Endothelial cell (in vitro differentiated cells): ENCODE measurements around the gene KCNJ14. TPM values are rescaled to one million over a fixed set of nuclear protein-coding genes. Genes with fewer than 3 reads are reported as not detected.

Experiments
- DNase-seq: peaks from one replicate; pipeline ENCODE4 v3.0.0; 2021; ENCODE audit warnings: low spot score
- H3K27ac Mint-ChIP-seq: one replicate; pipeline ENCODE4 v1.8.0; 2021; ENCODE audit warnings: mixed read lengths, inconsistent platforms; ENCODE audit not compliant: unreplicated experiment
- H3K27me3 Mint-ChIP-seq: one replicate; pipeline ENCODE4 v1.8.0; 2021; ENCODE audit warnings: mild to moderate bottlenecking, moderate library complexity, mixed read lengths, inconsistent platforms; ENCODE audit not compliant: unreplicated experiment
- H3K36me3 Mint-ChIP-seq: one replicate; pipeline ENCODE4 v1.8.0; 2021; ENCODE audit warnings: mild to moderate bottlenecking, low read depth, mixed read lengths, inconsistent platforms; ENCODE audit not compliant: unreplicated experiment
- H3K4me1 Mint-ChIP-seq: one replicate; pipeline ENCODE4 v1.8.0; 2021; ENCODE audit warnings: mild to moderate bottlenecking, mixed read lengths, inconsistent platforms; ENCODE audit not compliant: unreplicated experiment
- H3K4me3 Mint-ChIP-seq: one replicate; pipeline ENCODE4 v1.8.0; 2021; ENCODE audit warnings: mild to moderate bottlenecking, mixed read lengths, inconsistent platforms; ENCODE audit not compliant: unreplicated experiment
- H3K9me3 Mint-ChIP-seq: one replicate; pipeline ENCODE4 v1.8.0; 2021; ENCODE audit warnings: mixed read lengths, inconsistent platforms; ENCODE audit not compliant: unreplicated experiment
- total RNA-seq: library from RNA; stranded (reverse); fragmentation: NEBNext Ultra II Directional; extraction: Animal tissue kit (Norgen Biotek cat#: 25700); gene quantifications from one replicate; pipeline ENCODE4 v1.2.1, GENCODE V29; 2021; ENCODE audit not compliant: unreplicated experiment
- TF ChIP-seq, protein P1 (sequence below): fragments of 200-600 bp; sonication (generic); IDR thresholded peaks from one replicate; pipeline ENCODE4 v1.5.0; 2021; ENCODE audit warnings: antibody characterized with exemption; ENCODE audit not compliant: unreplicated experiment

Gene KCNJ14
- total RNA-seq, 1 donor from 2014 or later, result 0.95 TPM

DNA sequence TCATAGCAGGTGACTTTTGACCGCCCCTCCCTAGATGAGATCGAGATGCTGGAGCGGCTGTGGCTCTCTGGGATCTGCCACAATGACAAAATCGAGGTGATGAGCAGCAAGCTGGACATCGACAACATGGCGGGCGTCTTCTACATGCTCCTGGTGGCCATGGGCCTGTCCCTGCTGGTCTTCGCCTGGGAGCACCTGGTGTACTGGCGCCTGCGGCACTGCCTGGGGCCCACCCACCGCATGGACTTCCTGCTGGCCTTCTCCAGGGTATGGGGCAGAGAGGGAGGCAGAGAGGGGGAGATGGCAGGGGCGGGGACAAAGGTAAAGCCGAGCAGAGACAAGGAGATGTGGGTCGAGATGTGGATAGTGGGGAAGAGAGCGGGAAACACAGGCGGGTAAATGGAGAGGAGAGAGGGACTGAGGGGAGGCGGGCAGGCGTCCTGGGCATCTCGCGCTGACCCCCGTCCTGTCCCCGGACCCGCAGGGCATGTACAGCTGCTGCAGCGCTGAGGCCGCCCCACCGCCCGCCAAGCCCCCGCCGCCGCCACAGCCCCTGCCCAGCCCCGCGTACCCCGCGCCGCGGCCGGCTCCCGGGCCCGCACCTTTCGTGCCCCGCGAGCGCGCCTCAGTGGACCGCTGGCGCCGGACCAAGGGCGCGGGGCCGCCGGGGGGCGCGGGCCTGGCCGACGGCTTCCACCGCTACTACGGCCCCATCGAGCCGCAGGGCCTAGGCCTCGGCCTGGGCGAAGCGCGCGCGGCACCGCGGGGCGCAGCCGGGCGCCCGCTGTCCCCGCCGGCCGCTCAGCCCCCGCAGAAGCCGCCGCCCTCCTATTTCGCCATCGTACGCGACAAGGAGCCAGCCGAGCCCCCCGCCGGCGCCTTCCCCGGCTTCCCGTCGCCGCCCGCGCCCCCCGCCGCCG, 13.0 kb upstream of the KCNJ14 start:
- no peak overlapping the region for H3K4me3 Mint-ChIP-seq
- TF ChIP-seq, protein P1, sequence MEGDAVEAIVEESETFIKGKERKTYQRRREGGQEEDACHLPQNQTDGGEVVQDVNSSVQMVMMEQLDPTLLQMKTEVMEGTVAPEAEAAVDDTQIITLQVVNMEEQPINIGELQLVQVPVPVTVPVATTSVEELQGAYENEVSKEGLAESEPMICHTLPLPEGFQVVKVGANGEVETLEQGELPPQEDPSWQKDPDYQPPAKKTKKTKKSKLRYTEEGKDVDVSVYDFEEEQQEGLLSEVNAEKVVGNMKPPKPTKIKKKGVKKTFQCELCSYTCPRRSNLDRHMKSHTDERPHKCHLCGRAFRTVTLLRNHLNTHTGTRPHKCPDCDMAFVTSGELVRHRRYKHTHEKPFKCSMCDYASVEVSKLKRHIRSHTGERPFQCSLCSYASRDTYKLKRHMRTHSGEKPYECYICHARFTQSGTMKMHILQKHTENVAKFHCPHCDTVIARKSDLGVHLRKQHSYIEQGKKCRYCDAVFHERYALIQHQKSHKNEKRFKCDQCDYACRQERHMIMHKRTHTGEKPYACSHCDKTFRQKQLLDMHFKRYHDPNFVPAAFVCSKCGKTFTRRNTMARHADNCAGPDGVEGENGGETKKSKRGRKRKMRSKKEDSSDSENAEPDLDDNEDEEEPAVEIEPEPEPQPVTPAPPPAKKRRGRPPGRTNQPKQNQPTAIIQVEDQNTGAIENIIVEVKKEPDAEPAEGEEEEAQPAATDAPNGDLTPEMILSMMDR, result no peak

GRCh38 chr19:48443256-48443655, 12.1 kb upstream of the KCNJ14 start:
- H3K36me3 Mint-ChIP-seq, result peaks cover 12% of the 10 kb centered on the region
- no peak for DNase-seq

More for the DNA sequence above, 13.0 kb upstream of the KCNJ14 start:
- H3K9me3 Mint-ChIP-seq, result no peaks in the 10 kb centered on the region
- H3K4me1 Mint-ChIP-seq, result peaks cover 16% of the 10 kb centered on the region
- peaks cover 10% of the 10 kb centered on the region for H3K36me3 Mint-ChIP-seq
- no peak for DNase-seq
- H3K27me3 Mint-ChIP-seq, result peaks cover 21% of the 10 kb centered on the region
- H3K27ac Mint-ChIP-seq, result no peak overlapping the region

DNA sequence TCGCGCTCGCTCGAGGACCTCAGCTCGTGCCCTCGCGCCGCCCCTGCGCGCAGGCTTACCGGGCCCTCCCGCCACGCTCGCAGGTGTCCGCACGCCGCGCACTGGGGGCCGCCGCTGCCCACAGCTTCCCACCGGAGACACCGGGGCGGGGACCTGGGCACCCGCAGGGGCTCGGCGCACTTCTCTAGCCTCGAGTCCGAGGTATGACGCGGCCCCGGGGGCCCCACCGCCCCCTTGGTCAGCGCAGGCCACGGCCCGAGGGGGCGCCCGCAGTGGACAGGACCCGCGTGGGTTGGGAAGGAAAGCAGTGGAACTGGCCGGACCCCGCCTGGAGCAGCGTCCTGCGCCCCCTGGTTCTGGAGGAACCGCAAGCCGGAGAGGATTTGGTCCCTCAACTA, 11.6 kb upstream of the KCNJ14 start:
- no peak for DNase-seq
- Mint-ChIP-seq H3K27me3 (peaks cover 18% of the 10 kb centered on the region), H3K27ac (no peak overlapping the region), H3K4me3 (no peak overlapping the region), H3K9me3 (no peaks in the 10 kb centered on the region), H3K4me1 (peaks cover 16% of the 10 kb centered on the region), H3K36me3 (peaks cover 17% of the 10 kb centered on the region)
- TF ChIP-seq, protein P1, result no peak

More at GRCh38 chr19:48443256-48443655, 12.1 kb upstream of the KCNJ14 start:
- Mint-ChIP-seq H3K27ac (no peak overlapping the region), H3K9me3 (no peaks in the 10 kb centered on the region), H3K27me3 (peaks cover 19% of the 10 kb centered on the region), H3K4me1 (peaks cover 16% of the 10 kb centered on the region), H3K4me3 (no peak overlapping the region)
- TF ChIP-seq, protein P1, result no peak

DNA sequence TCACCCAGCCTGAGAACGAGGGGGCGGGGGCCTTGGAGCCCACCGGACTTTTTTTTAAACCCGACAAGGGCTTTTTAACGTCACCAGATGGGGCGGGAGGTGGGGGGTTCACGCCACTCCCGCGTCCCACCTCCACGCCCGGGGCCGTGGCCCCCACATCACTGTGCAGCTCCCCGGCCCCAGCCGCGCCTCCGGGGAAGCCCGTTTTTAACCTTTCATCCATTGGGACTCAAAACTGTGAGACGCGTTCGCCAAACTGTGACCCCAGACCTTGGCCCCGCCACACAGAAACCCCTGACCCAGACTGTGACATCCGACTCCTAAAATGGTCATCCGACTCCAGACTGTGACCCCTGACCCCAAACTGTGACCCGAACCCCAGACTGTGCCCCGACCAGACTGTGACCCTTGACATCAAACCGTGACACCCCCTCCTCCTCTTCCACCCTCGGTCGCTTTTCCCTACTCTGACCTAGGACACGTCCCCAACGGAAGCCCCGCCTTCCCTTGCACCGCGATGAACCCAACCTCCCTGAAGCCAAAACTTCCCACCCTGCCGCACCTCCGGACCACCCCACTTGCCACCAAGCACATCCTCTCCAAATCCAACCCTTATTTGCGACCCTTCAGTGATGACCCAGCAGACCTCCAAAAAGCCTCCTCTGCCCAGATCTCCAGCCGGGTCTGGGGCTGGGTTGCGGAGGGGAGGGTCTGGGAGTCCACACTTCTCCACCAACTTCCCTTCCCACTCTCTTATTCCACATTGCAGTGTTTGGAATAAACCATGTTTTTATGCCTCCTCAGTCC, 11.0 kb upstream of the KCNJ14 start:
- Mint-ChIP-seq H3K4me3 (peak overlapping the region; percentile 95), H3K9me3 (no peaks in the 10 kb centered on the region), H3K4me1 (peaks cover 16% of the 10 kb centered on the region), H3K36me3 (peaks cover 19% of the 10 kb centered on the region), H3K27me3 (peaks cover 20% of the 10 kb centered on the region), H3K27ac (peak overlapping the region; percentile 98)
- TF ChIP-seq, protein P1, result no peak
- DNase-seq, result no peak
